ENCODE measurements around the gene ADCY3.

Gene ADCY3

DNA sequence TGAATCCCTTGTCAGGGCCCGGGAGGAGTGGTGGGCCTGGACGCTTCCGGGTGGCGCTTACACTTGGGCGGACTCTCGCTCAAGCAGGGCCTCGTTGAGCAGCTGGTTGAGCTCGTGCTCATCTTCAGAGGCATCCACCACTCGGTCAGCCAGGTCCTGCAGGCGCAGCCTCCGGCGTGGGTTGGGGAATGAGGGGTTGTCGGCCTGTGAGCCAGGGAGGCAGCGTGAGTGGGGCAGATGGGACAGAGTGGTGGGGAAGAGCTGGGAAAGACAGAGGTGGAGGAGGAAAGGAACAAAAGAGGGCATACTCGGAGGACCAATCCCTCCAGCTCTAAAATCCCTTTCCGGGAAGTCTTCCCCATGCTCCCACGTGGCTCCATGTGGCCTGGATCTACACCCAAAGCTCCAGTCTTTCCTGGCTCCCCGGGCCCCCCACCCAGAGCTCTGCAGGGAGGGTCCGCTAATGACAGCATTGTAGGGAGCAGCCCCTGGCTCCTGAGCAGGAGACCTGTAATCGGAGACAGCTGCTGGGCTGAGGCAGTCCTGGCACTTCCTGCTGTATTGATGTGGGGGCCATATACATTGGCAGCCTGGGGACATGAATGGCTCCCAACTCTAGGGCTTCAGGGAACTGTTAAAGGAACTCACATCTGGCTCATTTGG, 85.2 kb downstream of the ADCY3 start:
- DNase-seq (ENCODE audit: low read depth, low spot score) = no peak
- CTCF ChIA-PET = interaction anchor here (1.0 to 3.8 kb wide), 4 partner anchors 9 to 425 kb away, joined by 3 to 36 read pairs (median 9); no protein-coding TSS in a partner anchor
- TF ChIP-seq, protein P1, sequence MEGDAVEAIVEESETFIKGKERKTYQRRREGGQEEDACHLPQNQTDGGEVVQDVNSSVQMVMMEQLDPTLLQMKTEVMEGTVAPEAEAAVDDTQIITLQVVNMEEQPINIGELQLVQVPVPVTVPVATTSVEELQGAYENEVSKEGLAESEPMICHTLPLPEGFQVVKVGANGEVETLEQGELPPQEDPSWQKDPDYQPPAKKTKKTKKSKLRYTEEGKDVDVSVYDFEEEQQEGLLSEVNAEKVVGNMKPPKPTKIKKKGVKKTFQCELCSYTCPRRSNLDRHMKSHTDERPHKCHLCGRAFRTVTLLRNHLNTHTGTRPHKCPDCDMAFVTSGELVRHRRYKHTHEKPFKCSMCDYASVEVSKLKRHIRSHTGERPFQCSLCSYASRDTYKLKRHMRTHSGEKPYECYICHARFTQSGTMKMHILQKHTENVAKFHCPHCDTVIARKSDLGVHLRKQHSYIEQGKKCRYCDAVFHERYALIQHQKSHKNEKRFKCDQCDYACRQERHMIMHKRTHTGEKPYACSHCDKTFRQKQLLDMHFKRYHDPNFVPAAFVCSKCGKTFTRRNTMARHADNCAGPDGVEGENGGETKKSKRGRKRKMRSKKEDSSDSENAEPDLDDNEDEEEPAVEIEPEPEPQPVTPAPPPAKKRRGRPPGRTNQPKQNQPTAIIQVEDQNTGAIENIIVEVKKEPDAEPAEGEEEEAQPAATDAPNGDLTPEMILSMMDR (IDR thresholded peaks at IDR 0.05; ENCODE audit: insufficient read depth, low read length, missing control alignments) = no peak
- POLR2A ChIA-PET = no interaction called here
- no peak overlapping the region for H3K4me3 ChIP-seq (ENCODE audit: low read depth, low read length)

DNA sequence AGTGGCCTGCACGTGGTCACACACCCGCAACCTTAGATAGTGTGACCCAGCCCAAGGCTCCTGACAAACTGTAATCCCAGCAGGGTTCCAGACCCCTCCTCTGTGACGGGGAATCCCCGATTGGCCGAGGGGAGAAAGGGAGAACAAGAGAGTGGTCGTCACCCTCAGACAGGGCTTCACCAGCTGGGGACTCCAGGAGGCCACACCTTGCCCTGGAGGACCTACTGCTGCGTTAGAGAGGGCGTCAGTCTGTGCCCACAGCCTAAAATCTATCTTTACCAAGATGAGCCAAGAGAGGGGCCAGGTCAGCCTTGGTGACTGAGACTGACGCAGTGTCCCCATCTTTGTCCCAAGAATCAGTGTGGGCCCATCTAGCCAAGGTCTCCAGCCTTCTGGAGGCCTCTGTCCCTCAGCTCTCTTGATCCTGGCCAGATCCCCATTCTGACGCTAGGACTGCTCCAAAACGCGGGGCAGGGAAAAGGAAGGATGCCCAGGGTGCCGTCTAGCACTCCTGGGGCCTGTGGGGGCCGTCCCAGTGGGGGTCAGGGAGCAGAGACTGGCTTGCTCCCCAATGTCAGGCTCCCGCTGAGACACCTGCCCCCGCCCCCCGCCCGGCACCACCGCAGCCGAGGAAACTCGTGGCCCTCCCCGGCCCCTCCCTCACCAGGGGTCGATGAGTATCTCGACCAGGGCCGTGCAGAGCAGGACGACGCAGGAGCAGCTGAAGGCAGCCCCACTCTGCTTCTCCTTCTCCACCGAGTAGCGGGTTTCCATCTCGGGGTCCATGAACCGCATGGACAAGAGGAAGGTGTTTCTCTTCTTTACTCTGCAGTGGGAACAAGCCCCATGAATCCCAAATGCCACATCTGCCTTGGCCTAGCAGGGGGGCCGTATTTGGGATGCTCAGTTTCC, 86.0 kb downstream of the ADCY3 start:
- ChIA-PET POLR2A (no interaction called here), CTCF (interaction anchor here (1.0 to 16.1 kb wide), 7 partner anchors 8 to 425 kb away, joined by 3 to 296 read pairs (median 6); no protein-coding TSS in a partner anchor)
- H3K4me3 ChIP-seq (ENCODE audit: low read depth, low read length) = no peak overlapping the region
- TF ChIP-seq, protein P1 (IDR thresholded peaks at IDR 0.05; ENCODE audit: insufficient read depth, low read length, missing control alignments) = no peak
- no peak for DNase-seq (ENCODE audit: low read depth, low spot score)

DNA sequence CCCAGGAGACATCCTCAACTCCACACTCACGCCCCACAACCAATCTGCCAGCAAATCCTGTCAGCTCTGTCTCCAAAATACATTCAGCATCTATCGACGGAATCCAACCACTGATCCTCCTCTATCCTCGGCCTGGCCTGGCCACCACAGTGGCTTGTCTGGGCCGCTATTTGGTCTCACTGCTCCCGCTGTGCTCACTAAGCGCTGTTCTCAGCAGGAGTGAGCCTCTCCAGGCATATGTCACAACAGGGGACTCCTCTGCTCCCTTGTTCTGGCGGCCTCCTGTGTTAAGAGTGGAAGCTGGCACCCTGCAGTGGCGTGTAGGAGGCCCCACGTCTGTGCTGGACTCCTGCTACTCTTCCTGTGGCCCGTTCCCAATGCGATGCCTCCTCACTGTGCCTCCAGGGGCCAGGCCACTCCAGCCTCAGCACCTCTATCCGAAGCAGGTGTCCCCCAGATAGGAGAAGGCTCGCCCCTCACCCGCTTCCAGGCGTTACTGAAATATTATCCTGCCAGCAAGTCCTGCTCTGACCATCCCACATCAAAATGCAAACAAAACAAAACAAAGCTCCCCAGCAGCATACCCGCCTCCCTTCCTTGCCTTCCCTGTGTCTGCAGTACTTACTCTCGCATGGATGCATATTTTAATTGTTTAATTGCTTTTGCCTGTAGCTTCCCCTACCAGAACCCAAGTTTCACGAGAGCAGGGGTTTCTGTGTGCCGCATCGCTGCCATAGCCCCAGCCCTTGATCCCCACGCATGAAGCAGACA, 86.9 kb downstream of the ADCY3 start:
- H3K4me3 ChIP-seq (ENCODE audit: low read depth, low read length) = no peak overlapping the region
- TF ChIP-seq, protein P1 (IDR thresholded peaks at IDR 0.05; ENCODE audit: insufficient read depth, low read length, missing control alignments) = no peak
- POLR2A ChIA-PET = no interaction called here
- CTCF ChIA-PET = interaction anchor here (1.0 to 16.1 kb wide), 4 partner anchors 9 to 424 kb away, joined by 3 to 296 read pairs (median 5); no protein-coding TSS in a partner anchor
- DNase-seq (ENCODE audit: low read depth, low spot score) = no peak

DNA sequence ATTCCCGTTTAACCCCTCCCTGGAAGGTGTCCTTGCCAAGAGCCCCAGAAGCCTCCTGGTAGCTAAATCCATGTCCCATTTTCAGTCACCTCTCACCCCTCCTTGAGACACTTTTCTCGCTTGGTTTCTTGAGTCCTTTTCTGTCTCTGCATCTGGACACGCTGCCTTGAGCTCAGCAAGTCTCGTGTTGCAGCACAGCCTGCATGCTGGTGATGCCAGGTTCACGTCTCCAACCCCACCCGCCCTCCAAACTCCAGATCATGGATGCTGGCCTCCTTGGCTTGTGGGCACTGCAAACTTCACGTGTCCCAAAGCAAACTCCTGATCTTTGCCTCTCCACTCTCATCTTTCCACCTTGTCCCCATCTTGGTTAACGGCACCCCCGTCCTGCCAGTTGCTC, 87.5 kb downstream of the ADCY3 start:
- POLR2A ChIA-PET = no interaction called here
- TF ChIP-seq, protein P1 (IDR thresholded peaks at IDR 0.05; ENCODE audit: insufficient read depth, low read length, missing control alignments) = no peak
- DNase-seq (ENCODE audit: low read depth, low spot score) = no peak
- H3K4me3 ChIP-seq (ENCODE audit: low read depth, low read length) = no peak overlapping the region
- CTCF ChIA-PET = interaction anchor here (1.8 to 16.1 kb wide), 2 partner anchors 11 to 424 kb away, joined by 6 to 296 read pairs; no protein-coding TSS in a partner anchor

DNA sequence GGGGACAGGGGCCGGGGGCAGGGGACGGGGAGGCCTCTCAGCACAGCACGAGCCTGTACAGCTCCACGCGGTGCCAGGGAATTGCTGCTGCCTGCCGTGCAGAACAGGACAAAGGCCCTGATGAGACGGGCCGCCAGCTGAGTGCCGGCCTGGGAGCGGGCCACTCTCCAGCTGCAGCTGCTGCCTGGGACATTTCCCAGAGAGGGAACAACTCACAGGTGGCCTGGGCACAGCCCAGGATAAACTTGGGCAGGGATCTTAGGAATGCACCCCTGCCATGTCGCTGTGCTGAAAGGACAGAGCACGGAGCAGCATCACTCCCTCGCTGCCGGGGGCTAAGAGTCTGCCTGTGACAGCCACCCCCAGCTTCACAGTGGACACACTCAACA, 88.0 kb downstream of the ADCY3 start:
- H3K4me3 ChIP-seq (ENCODE audit: low read depth, low read length) = no peak overlapping the region
- TF ChIP-seq, protein P1 (IDR thresholded peaks at IDR 0.05; ENCODE audit: insufficient read depth, low read length, missing control alignments) = no peak
- POLR2A ChIA-PET = no interaction called here
- no peak for DNase-seq (ENCODE audit: low read depth, low spot score)
- CTCF ChIA-PET = interaction anchor here (16.1 kb wide), 1 partner anchor 423 kb away, joined by 296 read pairs; no protein-coding TSS in a partner anchor

Data from AG04449 (cell line).